Prostate gland (tissue), 2 donors: ENCODE measurements around the gene OTOG.

Experiments used
- CTCF ChIP-seq, 4 experiments: fragments of 200-600 bp in 2 of 4; fragments of 450-650 bp in 2 of 4; sonication (generic) in 2 of 4; IDR thresholded peaks; 1 replicate in 3 of 4; 2 replicates in 1 of 4; pipeline ENCODE4 v1.5.1; 2016 to 2019; ENCODE audit warnings: antibody characterized with exemption in 4 of 4, mild to moderate bottlenecking in 2 of 4, moderate library complexity in 2 of 4
- POLR2A ChIP-seq: fragments of 450-650 bp; IDR thresholded peaks from one replicate; pipeline ENCODE4 v1.6.1; 2016; ENCODE audit warnings: antibody characterized with exemption, mild to moderate bottlenecking
- POLR2AphosphoS5 ChIP-seq: sonication (generic); formaldehyde crosslinking; IDR thresholded peaks from one replicate; pipeline ENCODE4 v1.6.1; 2017; ENCODE audit warnings: antibody characterized with exemption

GRCh38 chr11:17572791-17573460 lies 25.9 kb downstream of the OTOG start:
- TF ChIP-seq POLR2AphosphoS5 (no peak), CTCF (IDR thresholded peaks at IDR 0.05) (no peak), POLR2A (no peak)
